Kidney capillary endothelial cell (primary cell): ENCODE results near the gene ELOB.
"Not testable (repeated sequence)": the region's sequence is repeated elsewhere in the genome, so short reads cannot be mapped to it uniquely, and the experiment has no call there.

Experiments used
- DNase-seq: peaks from one replicate; pipeline ENCODE4 v3.0.0-alpha.2; 2018; ENCODE audit warnings: low spot score

Gene ELOB

DNA sequence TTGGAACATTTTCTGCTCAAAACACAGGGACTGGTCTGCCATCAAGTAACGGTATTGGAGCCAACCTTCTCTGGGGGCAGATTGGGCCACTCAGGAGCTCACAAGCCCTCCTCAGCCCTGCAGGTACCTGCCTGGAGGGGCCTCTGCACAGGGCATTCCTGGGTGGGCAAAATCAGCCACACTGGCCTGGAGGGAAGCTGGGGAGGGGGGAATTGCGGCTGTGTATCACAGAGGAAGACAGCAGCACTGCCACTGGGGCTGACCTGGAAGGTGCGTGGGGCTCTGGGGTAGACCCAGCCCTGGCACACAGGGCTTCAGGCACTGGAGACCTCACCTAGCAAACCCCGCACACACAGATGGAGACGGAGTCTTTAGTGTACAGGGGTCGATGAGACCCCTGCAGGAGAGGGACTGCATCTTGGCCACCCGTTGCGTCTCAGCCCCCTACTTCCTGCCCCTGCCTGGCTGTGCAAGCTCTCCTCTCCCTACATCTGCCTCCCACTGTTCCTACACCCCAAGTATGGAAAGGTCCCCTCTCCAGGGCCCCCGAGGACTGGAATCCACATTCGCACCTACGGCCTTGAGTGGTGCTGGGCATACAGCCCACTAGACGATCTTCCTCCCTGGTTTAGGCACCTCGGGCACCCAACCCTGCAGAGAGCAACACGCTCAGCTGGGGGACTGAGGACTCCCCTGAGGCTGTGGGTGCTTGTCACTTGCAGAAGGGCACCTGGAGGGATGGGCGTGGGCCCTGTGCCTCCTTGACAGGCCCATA lies 31.8 kb downstream of the ELOB start:
- DNase-seq: no peak

DNA sequence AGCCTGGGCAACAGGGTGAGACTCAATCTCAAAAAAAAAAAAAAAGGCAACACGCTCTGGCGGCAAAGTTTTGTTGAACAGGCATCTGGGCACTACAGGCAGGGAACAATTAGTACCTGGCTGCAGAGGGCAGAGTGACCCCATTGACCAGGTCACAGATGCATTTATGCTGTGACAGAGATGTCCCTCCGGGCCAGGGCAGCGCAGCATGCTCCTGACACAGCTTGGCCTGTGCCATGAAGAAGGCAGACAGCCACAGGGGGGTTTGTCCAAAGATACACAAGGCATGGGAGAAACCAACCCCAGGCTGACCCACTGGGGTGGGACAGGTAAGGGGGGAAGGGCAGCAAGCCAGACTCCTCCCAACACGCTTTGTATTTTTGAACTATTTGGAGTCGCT lies 32.4 kb downstream of the ELOB start:
- DNase-seq: no peak

DNA sequence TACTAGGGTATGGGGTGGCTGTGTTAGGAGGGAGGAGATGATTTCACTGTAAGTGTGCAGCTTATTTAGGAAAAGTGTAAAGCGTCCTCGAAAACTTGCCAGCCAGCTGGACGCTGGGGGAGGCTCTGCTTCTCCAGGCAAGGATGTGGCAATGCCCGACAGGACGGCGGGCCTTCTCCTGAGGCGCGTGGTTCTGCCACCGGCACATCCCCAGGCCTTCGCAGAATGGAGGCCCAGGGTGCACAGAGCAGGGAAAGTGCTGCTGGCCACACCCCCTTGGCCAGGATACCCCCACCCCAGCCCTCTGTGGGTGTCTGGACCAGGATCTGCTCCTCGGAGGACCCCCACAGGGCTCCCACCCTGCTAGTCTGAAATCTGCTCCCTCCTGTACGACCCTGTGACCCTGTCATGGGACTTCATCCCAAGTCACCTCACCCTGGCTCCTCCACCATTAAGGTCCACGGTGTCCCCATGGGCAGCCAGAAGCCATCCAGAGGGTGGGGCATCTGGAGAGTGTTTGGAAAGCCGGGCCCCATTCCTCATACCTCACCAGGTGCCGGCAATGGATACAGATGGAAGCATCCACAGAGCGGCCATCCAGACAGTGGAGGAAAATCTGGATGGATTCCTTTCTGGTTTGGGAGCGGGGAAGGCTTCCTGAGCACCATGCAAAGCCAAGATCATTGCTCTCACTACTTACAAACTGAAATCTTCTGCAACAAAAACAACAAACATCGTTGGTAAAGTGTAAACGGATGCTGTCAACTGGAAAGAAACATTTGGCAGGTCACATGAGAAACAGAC lies 33.9 kb downstream of the ELOB start:
- DNase-seq: no peak

DNA sequence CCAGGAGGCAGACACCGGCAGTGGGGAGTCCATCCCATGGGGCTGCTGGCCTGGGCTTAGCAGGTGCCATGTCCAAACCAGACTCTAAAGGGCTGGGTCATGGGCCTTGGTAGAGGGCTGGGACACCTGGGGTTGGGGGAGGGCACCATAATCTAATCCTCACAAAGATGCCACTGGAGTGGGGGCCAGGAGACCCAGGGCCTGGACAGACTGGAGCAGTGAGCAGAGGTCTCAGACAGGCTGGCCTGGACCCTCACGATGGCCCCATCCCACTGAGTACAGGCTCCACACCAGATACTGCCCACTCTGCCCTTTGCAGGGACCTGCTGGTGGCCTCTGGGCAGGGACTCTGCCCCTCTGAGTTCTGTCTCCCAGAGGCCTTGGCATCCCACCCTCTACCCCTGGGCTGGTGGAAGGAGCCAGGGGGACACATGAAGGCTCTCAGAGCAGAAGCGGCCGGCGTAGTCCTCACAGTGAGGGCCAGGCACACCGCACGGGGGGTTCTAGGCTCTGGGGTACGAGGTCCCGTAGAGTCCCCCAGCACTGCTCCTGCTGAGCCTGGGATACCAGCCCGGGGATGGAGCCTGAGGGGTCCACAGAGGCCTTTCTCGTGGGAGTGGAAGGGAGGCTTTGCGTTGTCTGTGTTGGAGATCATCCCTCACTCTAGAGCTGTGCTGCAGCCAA lies 34.6 kb downstream of the ELOB start:
- no peak for DNase-seq

DNA sequence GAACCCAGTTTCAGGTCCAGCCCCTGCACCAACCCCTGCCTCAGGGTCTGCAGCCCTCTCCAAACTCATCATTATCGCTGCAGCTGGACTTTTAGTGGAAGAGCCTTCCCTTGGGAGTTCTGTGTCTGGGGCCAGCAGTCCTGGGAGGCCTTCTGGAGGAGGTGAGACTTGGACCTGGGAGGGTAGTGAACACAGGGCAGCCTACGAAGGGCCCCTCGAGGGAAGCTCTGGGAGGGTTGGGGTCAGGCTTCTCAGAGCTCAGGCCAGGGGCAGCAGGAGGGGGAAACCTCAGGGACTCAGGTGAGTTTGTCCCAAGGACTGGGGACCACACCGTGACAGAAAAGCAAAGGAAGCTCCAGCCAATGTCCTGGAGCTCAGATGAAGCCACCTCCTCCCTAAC lies 35.9 kb downstream of the ELOB start:
- DNase-seq: no peak

DNA sequence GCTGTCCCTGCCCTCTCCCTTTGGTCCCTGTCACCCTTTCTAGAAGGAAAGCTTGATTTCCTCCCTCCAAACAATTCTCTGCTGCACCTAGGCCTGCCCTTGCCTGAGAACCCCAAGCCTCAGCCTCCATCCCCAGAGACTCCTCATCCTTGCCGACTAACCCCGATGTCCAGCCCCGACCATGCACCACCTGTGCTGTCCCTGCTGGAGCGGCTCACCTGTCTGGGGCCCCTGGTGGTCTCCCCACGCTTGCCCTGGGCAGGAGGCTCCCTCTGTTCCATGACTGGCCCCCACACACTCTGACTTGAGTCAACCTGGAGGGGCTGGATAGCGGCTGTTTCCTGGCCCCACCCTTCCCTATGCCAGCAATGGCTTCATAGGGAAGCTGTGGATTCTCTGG lies 36.6 kb downstream of the ELOB start:
- no peak for DNase-seq

DNA sequence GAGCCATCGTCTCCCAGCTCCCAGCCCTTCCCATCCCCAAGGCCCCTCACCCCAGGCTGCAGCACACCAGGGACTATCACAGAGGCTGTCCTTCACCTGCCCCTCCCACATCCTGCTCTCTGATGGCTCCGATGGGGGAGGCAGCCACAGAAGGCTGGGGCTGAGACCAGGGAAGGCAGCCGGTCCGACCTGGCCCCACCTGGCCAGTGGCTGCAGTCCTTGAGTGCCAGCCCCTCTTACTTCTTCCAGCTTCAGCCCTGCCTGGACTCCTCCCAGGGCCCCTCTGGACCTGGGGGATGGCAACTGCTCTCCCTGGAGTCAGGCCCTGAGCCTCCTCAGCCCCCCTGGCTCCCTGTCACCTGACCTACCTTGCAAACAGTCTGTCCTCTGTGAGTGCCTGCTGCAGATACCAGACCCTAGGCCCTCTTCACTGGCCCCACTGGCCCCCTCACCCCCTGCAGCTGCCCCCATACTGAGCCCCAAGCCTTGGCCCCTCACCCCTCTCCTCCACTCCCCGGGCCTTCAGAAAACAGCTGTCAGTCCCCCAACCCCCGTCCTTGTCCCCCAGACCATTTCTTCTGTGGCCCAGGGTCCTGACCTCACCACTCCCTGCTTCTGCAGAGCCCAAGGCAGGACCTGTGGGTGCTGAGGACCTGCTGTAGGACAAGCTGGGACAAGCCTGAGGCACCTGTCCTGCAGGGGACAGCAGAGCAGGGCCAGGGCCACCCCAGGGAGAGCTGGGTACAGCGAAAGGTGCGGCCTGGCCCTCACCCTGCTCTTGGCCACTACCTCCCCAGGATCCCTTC lies 37.3 kb downstream of the ELOB start:
- no peak for DNase-seq

DNA sequence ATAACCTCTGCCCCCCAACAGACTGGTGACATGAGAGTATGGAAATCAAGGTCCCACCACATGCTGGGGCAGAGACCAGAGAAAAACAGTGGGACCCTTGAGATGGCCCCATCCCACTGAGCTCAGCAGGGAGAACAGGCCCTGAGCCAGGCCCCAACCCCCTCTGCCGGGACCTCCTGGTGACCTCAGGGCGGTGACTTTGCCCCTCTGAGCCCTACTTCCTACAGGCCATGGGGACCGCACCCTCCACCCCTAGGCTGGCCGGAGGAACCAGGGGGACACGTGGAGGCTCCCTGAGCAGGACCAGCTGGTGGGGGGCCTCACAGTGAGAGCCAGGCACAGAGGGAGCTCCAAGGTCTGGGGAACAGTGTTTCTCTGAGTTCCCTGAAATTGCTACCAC lies 38.5 kb downstream of the ELOB start:
- DNase-seq: no peak

DNA sequence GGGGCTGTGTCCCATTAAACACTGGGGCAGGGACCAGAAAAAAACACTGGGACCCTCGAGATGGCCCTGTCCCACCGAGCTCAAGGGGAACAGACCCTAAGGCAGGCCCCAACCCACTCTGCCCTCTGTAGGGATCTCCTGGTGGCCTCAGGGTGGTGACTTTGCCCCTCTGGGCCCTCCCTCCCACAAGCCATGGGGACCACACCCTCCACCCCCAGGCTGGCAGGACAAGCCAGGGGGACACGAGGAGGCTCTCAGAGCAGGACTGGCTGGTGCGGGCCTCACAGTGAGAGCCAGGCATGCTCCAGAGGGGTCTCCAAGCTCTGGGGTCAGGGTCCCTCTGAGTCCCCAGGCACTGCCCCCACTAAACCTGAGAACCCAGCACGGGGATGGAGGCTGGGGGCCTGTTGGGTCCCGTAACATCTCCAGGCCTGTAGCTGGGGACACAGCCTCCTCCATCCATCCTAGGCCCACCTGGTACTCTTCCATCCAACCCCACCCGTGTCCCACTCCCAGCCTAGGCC lies 39.1 kb downstream of the ELOB start:
- DNase-seq: no peak

DNA sequence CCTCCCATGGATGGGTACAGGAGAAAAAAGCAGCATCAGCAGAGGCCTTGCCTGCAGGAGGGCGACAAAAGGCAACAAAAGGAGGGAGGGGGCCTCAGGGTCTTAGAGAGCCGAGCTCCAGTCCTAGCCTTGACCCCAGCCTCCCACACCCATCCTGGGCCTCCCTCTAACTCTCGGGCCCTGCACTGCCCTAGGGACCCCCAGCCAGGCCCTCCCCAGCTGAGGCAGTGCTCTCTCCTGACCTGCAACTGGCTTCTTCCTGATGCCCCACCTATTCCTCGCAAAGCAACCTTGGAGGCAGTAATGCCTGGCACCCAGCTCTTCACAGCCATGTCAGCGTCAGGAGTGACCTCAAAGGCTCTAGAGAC lies 39.9 kb downstream of the ELOB start:
- DNase-seq: no peak

DNA sequence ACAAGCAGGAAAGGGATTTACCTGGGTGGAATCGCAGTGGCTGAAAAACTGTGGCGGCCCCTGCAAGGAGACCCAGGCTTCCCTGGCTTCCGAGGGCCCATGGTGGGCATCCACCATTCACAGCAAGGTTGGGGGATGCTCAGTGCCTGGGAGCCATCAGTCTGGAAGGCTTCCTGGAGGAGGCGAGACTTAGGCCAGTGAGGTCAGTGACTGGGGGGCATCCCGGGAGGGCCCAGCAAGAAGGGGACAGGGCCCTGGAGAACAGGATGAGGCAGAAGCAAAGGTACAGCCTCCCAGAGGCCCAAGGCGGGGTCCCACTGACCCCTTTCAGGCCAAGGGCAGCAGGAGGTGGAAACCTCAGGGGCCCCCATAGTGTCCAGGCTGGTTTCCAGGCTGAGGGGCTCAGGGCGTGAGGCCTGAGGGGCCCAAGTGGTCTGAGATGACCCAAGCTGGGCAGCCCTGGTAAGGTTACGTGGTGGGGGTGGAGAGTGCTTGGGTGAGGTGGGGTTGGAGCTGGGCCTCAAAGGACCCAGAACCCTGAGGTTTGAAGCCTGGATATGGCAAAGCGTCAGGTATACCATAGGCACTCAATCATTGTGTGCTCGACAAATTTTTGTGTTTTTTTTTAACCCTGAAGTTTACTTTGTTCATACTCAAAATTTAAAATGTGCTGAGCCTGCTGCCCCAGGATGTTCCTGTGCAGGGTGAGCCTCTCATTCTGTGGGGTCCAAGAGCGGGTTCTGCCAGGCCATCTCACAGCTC lies 40.4 kb downstream of the ELOB start:
- no peak for DNase-seq

DNA sequence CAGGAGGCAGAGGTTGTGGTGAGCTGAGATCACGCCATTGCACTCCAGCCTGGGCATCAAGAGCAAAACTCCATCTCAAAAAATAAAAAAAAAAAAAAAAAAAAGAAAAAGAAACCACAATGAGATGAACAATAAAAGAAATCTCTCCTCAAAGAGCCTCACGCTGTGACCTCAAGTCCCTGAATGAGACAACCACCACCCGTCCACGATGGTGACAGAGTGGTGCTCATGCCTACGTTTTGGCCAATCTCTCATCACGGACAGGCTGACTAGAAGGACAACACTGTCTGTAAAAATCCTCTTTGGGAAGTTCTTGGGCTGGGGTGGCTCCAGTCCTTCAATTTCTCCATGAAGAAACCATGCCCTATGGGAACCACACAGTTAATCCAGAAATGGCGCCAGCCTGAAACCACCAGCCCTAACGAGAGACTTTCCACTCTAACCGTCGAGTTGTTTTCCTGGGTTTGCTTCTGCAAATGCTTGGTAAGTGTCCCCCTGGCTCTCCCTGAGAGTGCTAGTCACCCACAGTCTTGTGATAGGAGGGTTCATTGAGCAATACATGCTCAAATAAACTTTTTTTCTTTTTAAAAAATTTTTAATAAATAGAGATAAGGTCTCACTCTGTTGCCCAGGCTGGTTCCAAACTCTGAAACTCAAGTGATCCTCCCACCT lies 42.1 kb downstream of the ELOB start:
- DNase-seq: no peak

DNA sequence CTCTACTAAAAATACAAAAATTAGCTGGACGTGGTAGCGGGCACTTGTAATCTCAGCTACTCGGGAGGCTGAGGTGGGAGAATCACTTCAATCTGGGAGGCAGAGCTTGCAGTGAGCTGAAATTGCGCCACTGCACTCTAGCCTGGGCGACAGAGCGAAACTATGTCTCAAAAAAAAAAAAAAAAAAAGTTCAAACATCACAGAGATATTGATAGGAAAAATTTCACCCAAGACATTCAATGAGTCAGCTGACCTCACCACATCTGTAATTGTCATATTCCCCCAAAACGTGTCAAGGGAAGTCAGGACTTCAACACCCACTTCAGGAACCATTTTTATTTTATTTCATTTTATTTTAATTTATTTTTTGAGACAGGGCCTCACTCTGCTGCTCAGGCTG lies 49.0 kb downstream of the ELOB start:
- DNase-seq: no peak

DNA sequence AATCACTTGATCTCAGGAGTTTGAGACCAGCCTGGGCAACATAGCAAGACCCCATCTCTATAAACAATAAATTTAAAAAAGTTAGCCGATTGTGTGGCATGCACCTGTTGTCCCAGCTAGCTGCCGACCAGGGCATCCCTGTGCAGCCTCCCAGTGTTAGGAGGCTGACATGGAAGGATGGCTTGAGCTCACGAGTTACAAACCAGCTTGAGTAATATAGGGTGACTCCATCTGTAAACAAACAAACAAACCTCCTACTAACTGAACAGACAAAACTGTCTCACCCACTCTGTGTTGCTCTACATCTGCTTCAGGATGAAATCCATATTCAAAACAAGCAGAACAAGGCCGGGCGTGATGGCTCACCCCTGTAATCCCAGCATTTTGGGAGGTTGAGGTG lies 50.2 kb downstream of the ELOB start:
- DNase-seq: no peak

DNA sequence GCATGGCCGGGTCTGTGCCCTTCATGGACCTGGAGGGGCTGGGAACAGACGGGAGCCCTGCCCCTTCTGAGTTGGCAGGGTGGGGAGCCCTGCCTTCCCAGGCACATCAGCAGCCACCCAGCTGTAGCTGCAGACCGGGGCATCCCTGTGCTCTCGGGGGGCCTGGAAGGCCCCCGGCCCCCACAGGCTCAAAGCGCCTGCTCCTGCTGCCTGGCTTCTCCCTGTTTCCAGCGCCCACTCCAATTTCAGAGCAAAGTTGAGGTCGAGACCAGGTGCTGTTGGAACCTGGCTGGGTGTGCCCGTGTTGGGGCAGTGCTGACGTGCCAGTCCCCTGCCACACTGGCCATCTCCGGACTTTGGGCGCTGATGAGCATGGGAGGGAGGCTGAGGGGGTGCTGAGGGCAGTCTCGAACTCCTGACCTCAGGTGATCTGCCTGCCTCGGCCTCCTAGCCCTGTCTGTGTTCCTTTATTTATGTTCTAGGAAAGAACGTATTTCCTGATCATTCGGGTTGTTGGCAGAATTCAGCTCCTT lies 52.2 kb downstream of the ELOB start:
- no peak for DNase-seq

DNA sequence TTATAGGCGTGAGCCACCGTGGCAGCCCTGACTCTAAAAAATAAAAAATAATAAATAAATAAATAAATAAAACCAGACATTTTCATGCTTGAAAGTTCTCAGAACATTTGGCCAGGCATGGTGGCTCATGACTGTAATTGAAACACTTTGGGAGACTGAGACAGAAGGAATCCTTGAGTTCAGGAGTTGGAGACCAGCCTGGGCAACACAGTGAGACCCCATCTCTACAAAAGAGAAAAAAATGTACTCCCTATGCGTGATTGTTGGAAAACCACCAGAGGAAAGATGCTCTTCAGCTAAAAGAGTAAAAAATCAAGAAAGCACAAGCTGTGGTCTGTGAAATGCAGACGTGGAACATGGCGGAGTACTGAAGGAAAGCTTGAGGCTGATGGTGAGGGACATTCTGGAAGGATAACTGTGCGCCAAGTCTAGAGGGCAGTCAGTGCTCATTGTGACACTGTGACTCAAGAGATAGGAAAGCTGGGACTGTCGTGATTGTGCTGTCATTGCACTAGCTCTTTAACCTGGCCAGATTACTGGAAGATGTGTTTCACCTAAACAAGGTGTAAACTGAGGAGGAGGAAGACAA lies 52.9 kb downstream of the ELOB start:
- DNase-seq: no peak

DNA sequence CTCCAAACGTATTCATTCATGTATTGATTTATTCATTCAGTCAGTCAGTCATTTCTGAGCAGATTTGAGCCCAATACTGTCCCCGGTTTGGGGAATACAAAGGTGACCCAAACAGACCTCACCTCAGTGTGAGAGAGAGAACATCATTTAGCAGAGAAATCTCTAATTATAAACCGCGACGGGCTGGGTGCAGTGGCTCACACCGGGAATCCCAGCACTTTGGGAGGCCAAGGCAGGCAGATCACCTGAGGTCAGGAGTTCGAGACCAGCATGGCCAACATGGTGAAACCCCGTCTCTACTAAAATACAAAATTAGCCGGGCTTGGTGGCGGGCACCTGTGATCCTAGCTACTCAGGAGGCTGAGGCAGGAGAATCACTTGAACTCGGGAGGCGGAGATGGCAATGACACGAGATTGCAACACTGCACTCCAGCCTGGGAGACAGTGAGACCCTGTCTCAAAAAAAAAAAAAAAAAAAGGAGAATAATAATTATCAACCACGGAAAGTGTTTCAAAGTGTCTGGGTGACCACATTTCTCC lies 55.4 kb downstream of the ELOB start:
- DNase-seq: not testable (repeated sequence)
